GM19455 (cell line): ENCODE data around the gene CAD.

Source experiments
- ATAC-seq: cut with Tn5 transposase; IDR thresholded peaks from one replicate; pipeline ENCODE4 v1.9.1; 2021; ENCODE audit not compliant: unreplicated experiment

The CAD gene

GRCh38 chr2:27275211-27276150 is 58.3 kb downstream of the CAD start, which contains the start of gene DNAJC5G:
TSS of gene DNAJC5G (plus strand) at chr2:27275433. CDS start at chr2:27276729, 1,296 bp downstream.
- no peak for ATAC-seq

DNA sequence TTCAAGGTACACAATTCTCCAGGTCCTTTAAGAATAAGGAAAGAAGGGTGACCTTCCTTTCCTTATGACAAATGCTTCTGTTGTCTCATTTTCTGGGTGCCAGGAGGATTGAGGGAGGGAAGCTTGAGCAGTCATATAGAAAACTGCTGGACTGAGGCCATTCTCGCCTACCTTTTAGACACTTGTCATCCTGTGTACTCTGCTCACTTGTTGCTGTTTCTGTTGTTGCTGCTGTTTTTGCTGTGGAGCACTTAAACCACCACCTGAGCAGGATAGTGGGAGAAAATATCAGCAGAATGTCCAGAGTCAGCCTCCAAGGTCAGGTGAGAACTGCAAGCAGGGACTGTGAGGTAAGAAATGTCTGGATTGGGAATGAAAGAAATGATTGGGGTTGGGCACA is 60.8 kb downstream of the CAD start:
- no peak for ATAC-seq

- ATAC-seq: no peak
Observed at GRCh38 chr2:27280826-27281225, 63.7 kb downstream of the CAD start.

DNA sequence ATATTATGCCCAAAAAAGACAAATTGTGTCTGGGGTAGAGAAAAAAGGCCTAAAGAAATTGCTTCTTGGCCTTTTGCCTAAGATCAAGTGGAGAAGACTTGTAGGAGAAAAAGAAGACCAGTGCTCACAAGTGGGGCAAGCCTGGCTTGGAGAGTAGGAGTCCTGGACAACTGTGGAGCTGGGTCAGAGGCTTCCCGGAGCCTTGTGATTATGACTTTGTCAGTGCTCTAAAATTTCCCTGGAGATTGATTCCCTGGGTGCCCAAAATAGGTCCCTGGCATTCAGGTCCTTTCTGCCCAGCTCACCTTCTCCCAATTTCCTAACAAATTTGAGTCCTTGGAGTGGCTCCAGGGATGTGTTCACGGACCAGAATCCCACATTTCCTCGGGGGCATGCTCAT is 64.3 kb downstream of the CAD start:
- no peak for ATAC-seq

DNA sequence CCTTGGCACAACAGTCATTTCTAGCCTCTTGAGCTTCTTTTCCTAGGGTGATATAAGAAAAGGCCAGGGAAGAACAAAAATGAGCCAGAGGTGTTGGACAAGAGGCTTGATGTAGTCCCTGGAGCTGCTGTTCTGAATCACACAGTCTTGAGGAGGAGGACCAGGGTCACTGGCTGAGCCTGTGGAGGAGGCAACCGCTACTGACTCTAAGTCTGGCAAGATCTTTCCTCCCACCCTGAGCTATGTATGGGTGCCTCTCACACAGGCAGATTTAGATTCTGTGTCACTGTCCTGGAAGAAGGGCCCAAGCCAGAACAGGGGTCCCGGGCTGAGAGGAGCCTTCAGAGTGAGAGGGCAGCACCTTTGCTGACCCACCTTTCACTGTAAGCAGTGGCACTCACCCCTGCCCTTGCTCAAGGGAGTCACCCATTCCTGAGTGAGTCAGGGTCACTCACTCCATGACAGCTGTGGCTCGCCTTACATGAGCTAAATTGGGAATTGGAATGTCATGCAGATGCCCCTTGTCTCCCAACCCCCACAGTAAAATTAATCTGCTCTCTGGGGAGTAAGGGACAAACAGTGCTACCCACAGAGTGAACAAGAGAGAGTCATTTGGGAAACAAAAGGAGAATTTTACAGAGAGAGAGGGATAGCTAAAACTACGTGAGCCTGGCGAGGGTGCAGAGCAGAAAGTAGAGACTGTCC is 64.8 kb downstream of the CAD start, which contains the start of gene TRIM54:
TRIM54 (plus strand) TSS at position 575 of the 705 bp plus-strand sequence. CDS start 303 bp downstream, outside the sequence.
- ATAC-seq: no peak

DNA sequence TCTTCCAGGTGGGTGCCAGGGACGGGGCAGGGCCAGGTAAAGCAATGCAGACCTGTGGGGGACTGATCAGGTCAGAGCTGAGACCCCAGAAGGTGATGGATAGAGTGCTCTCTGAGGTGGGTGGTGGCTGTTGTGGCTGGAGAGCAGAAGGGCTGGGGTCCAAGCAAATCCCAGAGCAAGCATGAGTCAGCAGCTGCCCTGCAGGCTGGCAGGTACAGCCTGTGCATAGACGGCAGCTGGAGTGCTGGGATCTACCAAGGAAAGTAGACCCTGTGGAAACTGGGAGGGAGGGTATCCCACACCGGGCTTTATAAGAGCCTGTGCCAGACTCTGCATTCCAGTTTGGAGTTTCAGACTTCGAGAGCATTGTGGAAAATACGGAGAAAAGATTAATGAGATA is 65.7 kb downstream of the CAD start:
- ATAC-seq: no peak

- no peak for ATAC-seq
Observed at GRCh38 chr2:27284996-27285395, 67.8 kb downstream of the CAD start.

- ATAC-seq: no peak
Observed at GRCh38 chr2:27285481-27285880, 68.3 kb downstream of the CAD start.

DNA sequence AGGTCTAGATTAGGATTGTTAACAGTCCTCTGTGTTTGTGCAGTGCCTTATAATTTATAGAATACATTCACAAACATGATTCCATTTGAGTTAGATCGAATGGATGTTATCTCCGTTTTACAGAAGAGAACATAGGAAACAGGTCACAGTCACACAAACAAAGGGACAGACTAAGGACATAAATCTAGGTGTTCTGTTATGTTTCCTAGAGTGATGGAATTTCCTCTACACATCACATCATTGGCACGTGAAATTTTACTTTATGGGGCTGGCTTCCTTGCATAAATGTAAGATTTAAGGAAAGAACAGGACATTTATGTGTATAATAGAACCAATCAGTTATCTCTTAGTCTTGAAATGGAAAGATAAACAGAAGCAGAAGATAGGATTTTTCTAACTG is 71.4 kb downstream of the CAD start:
- ATAC-seq: no peak

- no peak for ATAC-seq
Observed at GRCh38 chr2:27290549-27290948, 73.4 kb downstream of the CAD start.

DNA sequence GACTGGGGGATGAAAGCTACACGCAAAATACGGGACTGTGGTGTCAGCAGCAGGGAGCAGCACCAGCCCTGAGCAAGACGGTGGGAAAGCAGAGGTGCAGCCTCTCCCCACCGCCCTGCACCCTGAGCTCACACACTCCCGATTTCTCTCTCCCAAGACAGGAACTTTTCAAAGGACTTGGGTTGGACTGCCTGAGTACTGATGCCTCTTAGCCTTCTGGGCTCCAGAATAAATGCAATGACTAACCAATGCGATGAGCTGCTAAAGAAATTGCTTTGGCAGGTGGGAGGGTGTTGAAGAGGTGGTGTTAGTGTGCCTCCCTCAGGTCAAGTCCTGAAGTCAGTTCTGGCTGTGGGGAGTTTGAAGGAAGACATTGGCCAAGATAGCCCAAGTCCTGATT is 74.7 kb downstream of the CAD start:
- no peak for ATAC-seq
